GM12872 (cell line): ENCODE measurements around the gene EIF4E.

Experiments used
- CTCF ChIP-seq: IDR thresholded peaks from 3 replicates; pipeline ENCODE4 v1.5.1; 2011; ENCODE audit warnings: low read depth, mild to moderate bottlenecking, low read length, moderate library complexity; ENCODE audit not compliant: insufficient read depth

The EIF4E gene

GRCh38 chr4:98833384-98833783 is 95.5 kb downstream of the EIF4E start:
- no peak for TF ChIP-seq CTCF
